BJ (cell line): Measurements from ENCODE around the gene DUSP15. TPM values are rescaled to one million over a fixed set of nuclear protein-coding genes. Genes with fewer than 3 reads are reported as not detected.

ENCODE experiments used
- CTCF ChIA-PET: fragments of 350-600 bp; formaldehyde crosslinking; extraction: SDS; loops from one replicate; lab custom pipeline; 2021; ENCODE audit warnings: antibody characterized with exemption, inconsistent platforms; lab: Yijun Ruan, JAX
- POLR2A ChIA-PET: fragments of 300-600 bp; sonication (Branson Sonifier 250); formaldehyde crosslinking; extraction: SDS; loops from one replicate; lab custom pipeline; 2021; ENCODE audit warnings: antibody characterized with exemption; lab: Charles Lee
- DNase-seq: peaks from one replicate; pipeline ENCODE4 v3.0.0-alpha.2; 2011; ENCODE audit warnings: low read depth
- H3K27me3 ChIP-seq: 2 replicates; pipeline ENCODE4 v1.6.0; 2011; ENCODE audit warnings: low read length; ENCODE audit not compliant: control insufficient read depth, insufficient read depth
- H3K36me3 ChIP-seq: 2 replicates; pipeline ENCODE4 v1.5.1; 2011; ENCODE audit warnings: low read length; ENCODE audit not compliant: control insufficient read depth, insufficient read depth
- H3K4me3 ChIP-seq: 2 replicates; pipeline ENCODE4 v1.5.1; 2011; ENCODE audit warnings: low read depth, mild to moderate bottlenecking, control low read depth, low read length
- polyA plus RNA-seq: library from polyadenylated mRNA; depleted of rRNA; stranded (reverse); fragments of >200 nt; gene quantifications from 2 replicates; pipeline ENCODE4 v1.2.3, GENCODE V29; 2011
- TF ChIP-seq, protein P1 (sequence below): IDR thresholded peaks from 2 replicates; pipeline ENCODE4 v1.5.1; 2011; ENCODE audit warnings: low read depth, mild to moderate bottlenecking, control low read depth, inconsistent platforms, low read length, moderate library complexity; ENCODE audit not compliant: insufficient read depth

The DUSP15 gene
- polyA plus RNA-seq, 1 experiment: 0.09 TPM

DNA sequence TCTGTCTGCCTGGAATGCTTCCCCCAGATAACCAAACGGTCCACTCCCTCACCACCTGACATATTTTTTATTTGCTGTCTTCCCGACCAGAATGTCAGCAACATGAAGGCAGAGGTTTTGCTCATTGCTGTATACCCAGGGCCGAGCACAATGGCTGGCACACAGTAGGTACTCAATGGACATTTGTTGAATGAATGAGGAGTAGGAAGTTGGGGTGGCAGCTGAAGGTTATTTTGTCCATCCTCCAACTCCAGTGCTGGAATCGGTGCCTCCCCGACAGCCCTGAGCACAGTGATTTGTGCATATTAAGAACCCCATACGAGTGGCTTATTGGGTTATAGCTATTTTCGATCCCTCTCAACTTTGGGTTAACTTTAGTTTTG is 10.3 kb downstream of the DUSP15 start:
- TF ChIP-seq, protein P1, sequence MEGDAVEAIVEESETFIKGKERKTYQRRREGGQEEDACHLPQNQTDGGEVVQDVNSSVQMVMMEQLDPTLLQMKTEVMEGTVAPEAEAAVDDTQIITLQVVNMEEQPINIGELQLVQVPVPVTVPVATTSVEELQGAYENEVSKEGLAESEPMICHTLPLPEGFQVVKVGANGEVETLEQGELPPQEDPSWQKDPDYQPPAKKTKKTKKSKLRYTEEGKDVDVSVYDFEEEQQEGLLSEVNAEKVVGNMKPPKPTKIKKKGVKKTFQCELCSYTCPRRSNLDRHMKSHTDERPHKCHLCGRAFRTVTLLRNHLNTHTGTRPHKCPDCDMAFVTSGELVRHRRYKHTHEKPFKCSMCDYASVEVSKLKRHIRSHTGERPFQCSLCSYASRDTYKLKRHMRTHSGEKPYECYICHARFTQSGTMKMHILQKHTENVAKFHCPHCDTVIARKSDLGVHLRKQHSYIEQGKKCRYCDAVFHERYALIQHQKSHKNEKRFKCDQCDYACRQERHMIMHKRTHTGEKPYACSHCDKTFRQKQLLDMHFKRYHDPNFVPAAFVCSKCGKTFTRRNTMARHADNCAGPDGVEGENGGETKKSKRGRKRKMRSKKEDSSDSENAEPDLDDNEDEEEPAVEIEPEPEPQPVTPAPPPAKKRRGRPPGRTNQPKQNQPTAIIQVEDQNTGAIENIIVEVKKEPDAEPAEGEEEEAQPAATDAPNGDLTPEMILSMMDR: no peak
- ChIA-PET CTCF (interaction anchor here (1.0 to 5.2 kb wide), 5 partner anchors 8 to 171 kb away, joined by 3 to 54 read pairs (median 5); no protein-coding TSS in a partner anchor), POLR2A (no interaction called here)
- H3K4me3 ChIP-seq: no peak overlapping the region
- no peaks in the 10 kb centered on the region for H3K36me3 ChIP-seq
- H3K27me3 ChIP-seq: peaks cover 46% of the 10 kb centered on the region
- no peak for DNase-seq

GRCh38 chr20:31859266-31859997 is 10.9 kb downstream of the DUSP15 start:
- DNase-seq: no peak
- no peaks in the 10 kb centered on the region for H3K36me3 ChIP-seq
- H3K4me3 ChIP-seq: no peak overlapping the region
- ChIA-PET POLR2A (no interaction called here), CTCF (interaction anchor here (0.8 to 5.2 kb wide), 6 partner anchors 7 to 171 kb away, joined by 3 to 54 read pairs (median 5); partner anchors contain the start of gene PDRG1)
- H3K27me3 ChIP-seq: peaks cover 47% of the 10 kb centered on the region
- TF ChIP-seq, protein P1: no peak

GRCh38 chr20:31858760-31859083 is 11.6 kb downstream of the DUSP15 start:
- ChIA-PET CTCF (interaction anchor here (0.8 to 2.4 kb wide), 3 partner anchors 36 to 172 kb away, joined by 3 to 8 read pairs (median 4); partner anchors contain the start of gene PDRG1), POLR2A (no interaction called here)
- DNase-seq: no peak
- H3K4me3 ChIP-seq: no peak overlapping the region
- TF ChIP-seq, protein P1: no peak
- peaks cover 47% of the 10 kb centered on the region for H3K27me3 ChIP-seq
- H3K36me3 ChIP-seq: no peaks in the 10 kb centered on the region

DNA sequence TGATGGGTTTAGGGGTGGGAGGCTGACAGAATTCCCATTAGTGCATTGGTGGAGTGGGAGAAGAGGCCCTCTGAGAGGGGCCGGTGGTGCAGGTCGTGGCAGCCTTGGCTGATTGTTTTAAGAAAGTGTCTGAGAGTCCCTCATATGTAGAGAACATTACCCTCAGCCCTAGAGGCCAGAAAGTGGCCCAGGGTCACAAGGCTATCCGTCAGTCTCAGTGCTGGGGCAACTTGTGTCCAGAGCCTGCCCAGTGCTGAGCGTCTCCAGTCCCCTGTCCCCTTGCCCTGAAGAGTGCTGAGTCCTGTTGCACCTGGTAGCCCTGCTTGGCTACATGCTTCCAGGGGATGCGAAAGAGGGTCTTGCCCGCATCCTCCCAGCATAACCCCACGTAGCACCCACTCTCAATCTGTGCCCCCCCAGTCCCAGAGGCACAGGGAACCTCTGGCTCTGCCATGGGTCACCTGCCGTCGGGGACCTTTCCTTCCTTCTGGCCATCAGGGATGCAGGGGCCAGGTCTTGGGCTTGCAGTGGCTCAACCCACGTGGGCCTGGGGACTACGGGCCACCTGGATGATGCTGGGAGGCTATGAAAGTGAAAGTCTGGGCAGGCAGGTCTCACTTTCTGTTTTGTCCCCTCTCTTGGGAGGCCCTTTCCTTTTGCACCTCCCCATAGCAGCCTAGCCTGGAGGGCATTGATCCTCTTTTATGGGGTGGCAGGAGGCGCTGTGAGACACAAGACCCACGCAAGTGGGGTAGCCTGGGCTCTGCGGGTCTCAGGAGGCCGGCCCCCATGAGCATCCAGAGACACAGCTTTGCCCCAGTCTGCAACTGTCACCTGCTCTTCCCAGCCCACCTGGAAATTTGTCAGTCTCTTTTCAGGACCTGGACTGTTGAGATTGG is 12.2 kb downstream of the DUSP15 start:
- no peaks in the 10 kb centered on the region for H3K36me3 ChIP-seq
- no peak overlapping the region for H3K4me3 ChIP-seq
- TF ChIP-seq, protein P1: no peak
- H3K27me3 ChIP-seq: peaks cover 47% of the 10 kb centered on the region
- ChIA-PET CTCF (interaction anchor here (0.8 to 2.6 kb wide), 4 partner anchors 11 to 173 kb away, joined by 3 to 11 read pairs (median 6); partner anchors contain the start of gene PDRG1), POLR2A (no interaction called here)
- no peak for DNase-seq

DNA sequence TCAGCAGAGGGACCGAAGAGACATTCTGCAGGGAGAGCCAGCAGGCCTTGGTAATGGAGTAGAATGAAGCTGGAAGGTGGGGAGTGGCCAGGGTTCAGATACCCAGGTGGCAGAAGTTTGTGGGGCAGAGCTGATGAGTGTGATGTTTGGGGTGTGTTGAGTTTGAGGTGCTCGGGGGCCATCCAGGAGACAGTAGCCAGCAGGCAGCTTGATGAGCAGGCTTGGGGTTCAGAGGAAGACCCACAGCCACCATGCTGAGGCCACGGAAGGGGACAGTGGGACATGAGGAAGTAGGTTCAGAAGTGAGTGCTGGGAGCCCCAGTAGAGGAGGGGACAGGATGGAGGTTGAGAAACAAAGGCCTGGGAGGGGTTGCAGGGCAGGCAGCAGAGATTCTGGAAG is 13.8 kb downstream of the DUSP15 start:
- CTCF ChIA-PET: interaction anchor here (1.0 to 8.2 kb wide), 7 partner anchors 10 to 174 kb away, joined by 3 to 121 read pairs (median 8); partner anchors contain the start of genes FOXS1 and PDRG1

More for the DNA sequence above, 13.8 kb downstream of the DUSP15 start:
- TF ChIP-seq, protein P1: no peak
- Histone ChIP-seq H3K27me3 (peaks cover 44% of the 10 kb centered on the region), H3K36me3 (no peaks in the 10 kb centered on the region), H3K4me3 (no peak overlapping the region)
- no peak for DNase-seq
- POLR2A ChIA-PET: no interaction called here
